IMR-90 (cell line): ENCODE measurements around the gene HIC2. TPM values are rescaled to one million over a fixed set of nuclear protein-coding genes. Genes with fewer than 3 reads are reported as not detected.
"Not testable (repeated sequence)": the region's sequence is repeated elsewhere in the genome, so short reads cannot be mapped to it uniquely, and the experiment has no call there.

Source experiments
- ATAC-seq: fragments of 200-7000 bp; cut with Tn5 transposase; 2 replicates; pipeline ENCODE4 v1.9.1; 2020; ENCODE audit warnings: low read depth, mild to moderate bottlenecking, moderate library complexity
- BruUV-seq: library from RNA; stranded (reverse); fragments of 400-500 nt; replicated peaks from 2 replicates; lab custom pipeline; 2021; lab: Mats Ljungman, UMichigan
- CTCF ChIA-PET: fragments of 300-600 bp; formaldehyde crosslinking; extraction: SDS; loops from one replicate; lab custom pipeline; 2021; ENCODE audit warnings: antibody characterized with exemption; lab: Yijun Ruan, JAX
- POLR2A ChIA-PET: fragments of 300-600 bp; sonication (Branson Sonifier 250); formaldehyde crosslinking; loops from one replicate; lab custom pipeline; 2022; ENCODE audit warnings: antibody characterized with exemption; ENCODE audit not compliant: unreplicated experiment; lab: Charles Lee
- DNase-seq: peaks from one replicate; pipeline ENCODE4 v3.0.0; 2013
- H2AFZ ChIP-seq: replicated peaks from 2 replicates; pipeline ENCODE3; 2013; ENCODE audit warnings: low read length, mild to moderate bottlenecking; ENCODE audit not compliant: poor library complexity
- H2AK5ac ChIP-seq: 2 replicates; pipeline ENCODE4 v1.6.1; 2013; ENCODE audit warnings: low read depth, low read length, inconsistent platforms
- H2AK9ac ChIP-seq: replicated peaks from 2 replicates; pipeline ENCODE3; 2013; ENCODE audit warnings: mild to moderate bottlenecking, low read depth, low read length, moderate library complexity; ENCODE audit not compliant: poor library complexity
- H2BK120ac ChIP-seq: 2 replicates; pipeline ENCODE4 v1.6.1; 2013; ENCODE audit warnings: low read depth, low read length, inconsistent platforms
- H2BK15ac ChIP-seq: 3 replicates; pipeline ENCODE4 v1.6.1; 2013; ENCODE audit warnings: low read depth, low read length, inconsistent platforms
- H2BK20ac ChIP-seq: 2 replicates; pipeline ENCODE4 v1.6.1; 2013; ENCODE audit warnings: low read depth, mild to moderate bottlenecking, inconsistent platforms, low read length, moderate library complexity
- H2BK5ac ChIP-seq: 2 replicates; pipeline ENCODE4 v1.6.1; 2013; ENCODE audit warnings: mild to moderate bottlenecking, low read depth, low read length, inconsistent platforms; ENCODE audit not compliant: poor library complexity, severe bottlenecking
- H3K14ac ChIP-seq: replicated peaks from 2 replicates; pipeline ENCODE4 v1.6.1; 2013; ENCODE audit warnings: low read depth, low read length, inconsistent platforms
- H3K18ac ChIP-seq: 2 replicates; pipeline ENCODE4 v1.6.1; 2013; ENCODE audit warnings: low read depth, low read length, control low read depth
- H3K23ac ChIP-seq: 2 replicates; pipeline ENCODE4 v1.6.1; 2013; ENCODE audit warnings: low read depth, low read length, inconsistent platforms
- H3K27ac ChIP-seq: 2 replicates; pipeline ENCODE4 v1.5.1; 2013; ENCODE audit warnings: mild to moderate bottlenecking, control low read depth, low read length; ENCODE audit not compliant: insufficient read depth
- H3K27me3 ChIP-seq: 2 replicates; pipeline ENCODE4 v1.6.1; 2013; ENCODE audit warnings: low read length; ENCODE audit not compliant: control insufficient read depth, insufficient read depth
- H3K36me3 ChIP-seq: 2 replicates; pipeline ENCODE4 v1.6.1; 2013; ENCODE audit warnings: low read length, mixed read lengths; ENCODE audit not compliant: control insufficient read depth, insufficient read depth
- H3K4ac ChIP-seq: 2 replicates; pipeline ENCODE4 v1.6.1; 2013; ENCODE audit warnings: low read depth, low read length, inconsistent platforms
- H3K4me1 ChIP-seq: 2 replicates; pipeline ENCODE4 v1.6.1; 2013; ENCODE audit warnings: low read length, mixed read lengths; ENCODE audit not compliant: control insufficient read depth, insufficient read depth
- H3K4me2 ChIP-seq: 2 replicates; pipeline ENCODE4 v1.6.1; 2013; ENCODE audit warnings: low read depth, mild to moderate bottlenecking, control low read depth, low read length, moderate library complexity
- H3K4me3 ChIP-seq: 2 replicates; pipeline ENCODE4 v1.5.1; 2013; ENCODE audit warnings: low read depth, mild to moderate bottlenecking, control low read depth, low read length, moderate library complexity; ENCODE audit not compliant: insufficient read depth
- H3K56ac ChIP-seq: 2 replicates; pipeline ENCODE4 v1.6.1; 2013; ENCODE audit warnings: low read length, inconsistent platforms; ENCODE audit not compliant: insufficient read depth; ENCODE audit errors: extremely low read depth
- H3K79me1 ChIP-seq, 2 experiments: 2 replicates each; pipeline ENCODE4 v1.6.1; 2013; ENCODE audit warnings: low read length in 2 of 2, inconsistent platforms in 1 of 2, low read depth in 1 of 2
- H3K9ac ChIP-seq: 2 replicates; pipeline ENCODE4 v1.6.1; 2013; ENCODE audit warnings: low read depth, low read length, control low read depth
- H3K9me1 ChIP-seq: 2 replicates; pipeline ENCODE4 v1.6.1; 2013; ENCODE audit warnings: low read length, inconsistent platforms; ENCODE audit not compliant: insufficient read depth
- H3K9me3 ChIP-seq: 2 replicates; pipeline ENCODE4 v1.6.1; 2013; ENCODE audit warnings: low read length; ENCODE audit not compliant: control insufficient read depth, insufficient read depth
- H4K20me1 ChIP-seq: 2 replicates; pipeline ENCODE4 v1.6.1; 2013; ENCODE audit warnings: low read length, inconsistent platforms; ENCODE audit not compliant: insufficient read depth
- H4K5ac ChIP-seq: 2 replicates; pipeline ENCODE4 v1.6.1; 2013; ENCODE audit warnings: mild to moderate bottlenecking, low read depth, low read length, control low read depth
- H4K8ac ChIP-seq, 2 experiments: 2 replicates each; pipeline ENCODE4 v1.6.1; 2013; ENCODE audit warnings: low read depth in 2 of 2, low read length in 2 of 2, control low read depth in 1 of 2, inconsistent platforms in 1 of 2
- H4K91ac ChIP-seq: 2 replicates; pipeline ENCODE4 v1.6.1; 2013; ENCODE audit warnings: low read depth, low read length, inconsistent platforms; ENCODE audit not compliant: insufficient read depth
- WGBS, 2 experiments: methylation state at CpG; one replicate each; pipeline versions ENCODE4 v1.1.5 to v1.1.7; 2013; ENCODE audit warnings: missing lambda C conversion rate in 2 of 2; ENCODE audit not compliant: insufficient read length in 1 of 2; ENCODE audit errors: extremely low coverage in 2 of 2; 5-methylcytosine and 5-hydroxymethylcytosine counted together
- dilution Hi-C: fragments of 300-500 bp; cut with HindIII; formaldehyde crosslinking; loops from one replicate; pipeline ENCODE4 v1.14.3; 2018; ENCODE audit warnings: low sequenced_read_pairs; ENCODE audit not compliant: unreplicated experiment
- in situ Hi-C: fragments of 300-500 bp; cut with MboI; formaldehyde crosslinking; loops from 3 replicates; pipeline ENCODE4 v1.14.3; 2019; ENCODE audit warnings: low sequenced_read_pairs, inconsistent platforms, mixed read lengths
- intact Hi-C: fragments of 100-400 bp; cut with micrococcal nuclease; formaldehyde crosslinking; loops from 2 replicates; pipeline ENCODE4 v1.10.0; 2022
- polyA plus RNA-seq, 3 experiments: library from polyadenylated mRNA; depleted of rRNA; stranded (reverse); fragments of >200 nt; gene quantifications; 2 replicates each; pipeline ENCODE4 v1.2.3, GENCODE V29; 2012; ENCODE audit warnings: low replicate concordance in 1 of 3
- total RNA-seq: library from RNA; depleted of rRNA; stranded (reverse); fragments of >200 nt; gene quantifications from 2 replicates; pipeline ENCODE4 v1.2.3, GENCODE V29; 2012

HIC2 gene
- total and polyA plus RNA-seq, 2 of the 4 experiments (the other 2 are of a cell fraction) = 1.4 to 2.4 TPM

DNA sequence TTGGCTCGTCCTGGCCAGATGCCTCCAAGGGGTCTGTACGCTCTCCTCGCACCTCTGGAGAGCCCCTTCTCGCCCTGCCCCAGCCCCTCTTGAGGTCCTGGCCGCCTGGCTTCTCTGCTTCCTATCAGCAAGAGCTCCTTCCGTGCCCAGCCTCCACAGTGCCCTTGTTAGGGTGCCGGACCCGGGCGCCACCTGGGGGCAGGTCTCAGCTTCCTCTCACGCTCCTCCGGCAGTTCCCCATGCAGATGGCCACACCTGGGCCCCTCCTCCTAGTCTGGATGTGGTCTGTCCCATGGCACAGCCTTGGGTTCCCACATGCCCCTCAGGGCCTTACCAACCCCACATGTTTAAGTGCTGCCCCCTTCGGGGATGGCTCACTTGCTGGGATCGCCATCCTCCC lies 56.5 kb downstream of the HIC2 start:
- ATAC-seq, H2BK20ac ChIP-seq, H3K4me2 ChIP-seq, H4K91ac ChIP-seq, H3K4ac ChIP-seq, H2BK15ac ChIP-seq, H3K18ac ChIP-seq, H3K79me1 ChIP-seq, H3K27me3 ChIP-seq, dilution Hi-C loops, H3K23ac ChIP-seq, H4K8ac ChIP-seq, H3K4me3 ChIP-seq, H3K27ac ChIP-seq, H2AK9ac ChIP-seq, H3K14ac ChIP-seq, H3K9ac ChIP-seq, DNase-seq, H2AFZ ChIP-seq, BruUV-seq, H4K20me1 ChIP-seq, in situ Hi-C loops, H3K4me1 ChIP-seq, H3K9me1 ChIP-seq, intact Hi-C loops, POLR2A ChIA-PET, H3K36me3 ChIP-seq, H3K9me3 ChIP-seq, H4K5ac ChIP-seq, H3K56ac ChIP-seq, H2BK120ac ChIP-seq, H2AK5ac ChIP-seq, H2BK5ac ChIP-seq, CTCF ChIA-PET: not testable (repeated sequence)
- no CpG with 5 or more reads among the region's 13 CpGs for WGBS, 2 experiments

DNA sequence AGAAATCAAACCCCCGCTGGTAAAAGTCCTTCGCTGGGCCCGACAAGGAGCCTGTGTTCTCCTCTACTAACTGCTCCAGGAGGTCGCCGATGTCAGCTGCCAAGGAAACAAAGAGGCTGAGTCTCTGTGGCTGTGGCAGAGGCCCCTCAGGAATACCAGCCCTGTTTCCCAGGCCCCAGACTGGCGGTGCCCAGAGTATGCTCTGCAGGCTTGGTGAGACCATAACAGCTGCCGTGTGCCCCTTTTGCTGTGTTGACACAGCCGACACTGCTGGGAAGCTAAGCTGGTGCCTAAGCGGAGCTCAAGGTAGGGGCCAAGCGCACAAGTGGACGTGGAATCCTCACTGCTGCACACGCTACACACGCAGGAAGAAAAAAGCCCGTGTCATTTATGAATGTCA lies 66.9 kb downstream of the HIC2 start:
- dilution Hi-C loops, H4K8ac ChIP-seq, H3K27me3 ChIP-seq, H4K91ac ChIP-seq, H3K4me2 ChIP-seq, H2BK5ac ChIP-seq, H3K18ac ChIP-seq, H3K4me3 ChIP-seq, in situ Hi-C loops, H3K9me3 ChIP-seq, H3K4ac ChIP-seq, intact Hi-C loops, H3K9me1 ChIP-seq, H3K9ac ChIP-seq, H4K5ac ChIP-seq, H3K27ac ChIP-seq, H2BK20ac ChIP-seq, DNase-seq, H3K4me1 ChIP-seq, H2AK9ac ChIP-seq, H2AFZ ChIP-seq, ATAC-seq, H3K23ac ChIP-seq, H2BK120ac ChIP-seq, H3K56ac ChIP-seq, H4K20me1 ChIP-seq, H3K79me1 ChIP-seq, BruUV-seq, H2BK15ac ChIP-seq, H3K14ac ChIP-seq, H2AK5ac ChIP-seq, H3K36me3 ChIP-seq, POLR2A ChIA-PET, CTCF ChIA-PET: not testable (repeated sequence)
- no CpG with 5 or more reads among the region's 14 CpGs for WGBS, 2 experiments
